Measurements from ENCODE around the gene FTMT.

DNA sequence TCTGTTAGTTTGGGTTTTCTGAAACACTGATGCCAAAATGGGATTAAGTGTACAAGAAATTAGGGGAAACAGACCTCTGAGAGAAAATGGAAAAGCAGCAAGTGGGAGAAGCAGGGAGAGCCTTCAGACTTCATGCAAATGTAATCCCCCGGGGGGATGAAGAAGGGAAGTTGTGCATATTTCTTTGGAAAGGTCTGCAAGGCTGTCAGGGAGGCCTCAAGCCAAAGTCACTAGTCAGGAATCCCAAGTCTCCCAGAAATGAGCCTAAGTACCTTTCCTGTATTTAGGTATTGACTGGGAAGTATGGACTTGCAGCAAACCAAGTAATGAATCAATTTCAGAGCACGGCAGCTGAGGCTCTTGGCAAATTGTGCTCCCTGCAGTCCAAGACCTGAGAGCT, 2.2 kb downstream of the FTMT start:
- no peak for TF ChIP-seq EZH2 (IDR thresholded peaks at IDR 0.05; ENCODE audit: insufficient read depth, poor library complexity, severe bottlenecking)
- no peak for TF ChIP-seq EZH2phosphoT487 (IDR thresholded peaks at IDR 0.05; ENCODE audit: insufficient read depth, low read depth)
